PC-3 (cell line): ENCODE results near the gene UTS2B.

ENCODE experiments used
- CTCF ChIP-seq: fragments of 300-600 bp; sonication (generic); conservative IDR thresholded peaks from 2 replicates; pipeline ENCODE4 v1.5.1; 2017; ENCODE audit warnings: antibody characterized with exemption, low read depth, mild to moderate bottlenecking, low read length
- EZH2phosphoT487 ChIP-seq: fragments of 300-600 bp; sonication (generic); IDR thresholded peaks from 2 replicates; pipeline ENCODE4 v1.6.1; 2018; ENCODE audit warnings: mild to moderate bottlenecking, antibody characterized with exemption, low read length, borderline replicate concordance

GRCh38 chr3:191263850-191264249 is 66.5 kb downstream of the UTS2B start:
- TF ChIP-seq CTCF (no peak), EZH2phosphoT487 (no peak)
